Measurements from ENCODE around the gene DYNLT1.
"Not testable (repeated sequence)": the region's sequence is repeated elsewhere in the genome, so short reads cannot be mapped to it uniquely, and the experiment has no call there.

DYNLT1 gene

GRCh38 chr6:158644231-158645063 lies at the start of gene DYNLT1:
TSS of gene DYNLT1 (minus strand) at chr6:158644743. CDS start at chr6:158644708, 35 bp downstream.
- Histone ChIP-seq H3K9me3 (ENCODE audit: low read length) (no peaks in the 10 kb centered on the region), H3K36me3 (ENCODE audit: insufficient read depth, low read length) (peaks cover 8% of the 10 kb centered on the region), H3K9ac (ENCODE audit: low read length) (peak within 1 kb of the TSS; percentile 85), H3K4me1 (ENCODE audit: insufficient read depth, low read length) (peaks cover 34% of the 10 kb centered on the region), H3K27ac (ENCODE audit: low read depth, low read length) (peak within 1 kb of the TSS; percentile 95), H3K4me3 (ENCODE audit: low read depth in 1 of 2, low read length in 2 of 2) (peak within 1 kb of the TSS; percentile 74 to 93), H3K27me3 (ENCODE audit: control insufficient read depth in 1 of 2, insufficient read depth in 2 of 2, low read length in 2 of 2) (no peaks in the 10 kb centered on the region)

GRCh38 chr6:158688860-158689259 lies 44.3 kb upstream of the DYNLT1 start:
- Histone ChIP-seq H3K27me3 (ENCODE audit: control insufficient read depth in 1 of 2, insufficient read depth in 2 of 2, low read length in 2 of 2) (no peaks in the 10 kb centered on the region), H3K4me1 (ENCODE audit: insufficient read depth, low read length) (peaks cover 4% of the 10 kb centered on the region), H3K9ac (ENCODE audit: low read length) (no peak overlapping the region), H3K36me3 (ENCODE audit: insufficient read depth, low read length) (no peaks in the 10 kb centered on the region), H3K27ac (ENCODE audit: low read depth, low read length) (no peak overlapping the region), H3K4me3 (ENCODE audit: low read depth in 1 of 2, low read length in 2 of 2) (no peak overlapping the region), H3K9me3 (ENCODE audit: low read length) (no peaks in the 10 kb centered on the region)

GRCh38 chr6:158687506-158687905 lies 43.0 kb upstream of the DYNLT1 start:
- Histone ChIP-seq H3K27ac (ENCODE audit: low read depth, low read length) (no peak overlapping the region), H3K9ac (ENCODE audit: low read length) (no peak overlapping the region), H3K4me3 (ENCODE audit: low read depth in 1 of 2, low read length in 2 of 2) (no peak overlapping the region), H3K27me3 (ENCODE audit: control insufficient read depth in 1 of 2, insufficient read depth in 2 of 2, low read length in 2 of 2) (no peaks in the 10 kb centered on the region), H3K36me3 (ENCODE audit: insufficient read depth, low read length) (no peaks in the 10 kb centered on the region), H3K4me1 (ENCODE audit: insufficient read depth, low read length) (peaks cover 4% of the 10 kb centered on the region), H3K9me3 (ENCODE audit: low read length) (no peaks in the 10 kb centered on the region)

GRCh38 chr6:158686791-158687381 lies 42.3 kb upstream of the DYNLT1 start:
- H3K4me1 ChIP-seq (ENCODE audit: insufficient read depth, low read length) = peaks cover 4% of the 10 kb centered on the region
- no peak overlapping the region for H3K9ac ChIP-seq (ENCODE audit: low read length)
- H3K27ac ChIP-seq (ENCODE audit: low read depth, low read length) = no peak overlapping the region
- H3K27me3 ChIP-seq (ENCODE audit: control insufficient read depth in 1 of 2, insufficient read depth in 2 of 2, low read length in 2 of 2) = no peaks in the 10 kb centered on the region
- no peak overlapping the region for H3K4me3 ChIP-seq (ENCODE audit: low read depth in 1 of 2, low read length in 2 of 2)
- no peaks in the 10 kb centered on the region for H3K36me3 ChIP-seq (ENCODE audit: insufficient read depth, low read length)
- no peaks in the 10 kb centered on the region for H3K9me3 ChIP-seq (ENCODE audit: low read length)

- no peaks in the 10 kb centered on the region for H3K36me3 ChIP-seq (ENCODE audit: insufficient read depth, low read length)
- H3K9me3 ChIP-seq (ENCODE audit: low read length) = no peaks in the 10 kb centered on the region
- no peak overlapping the region for H3K9ac ChIP-seq (ENCODE audit: low read length)
- H3K4me1 ChIP-seq (ENCODE audit: insufficient read depth, low read length) = peaks cover 4% of the 10 kb centered on the region
- no peaks in the 10 kb centered on the region for H3K27me3 ChIP-seq (ENCODE audit: control insufficient read depth in 1 of 2, insufficient read depth in 2 of 2, low read length in 2 of 2)
- H3K4me3 ChIP-seq (ENCODE audit: low read depth in 1 of 2, low read length in 2 of 2) = no peak overlapping the region
- H3K27ac ChIP-seq (ENCODE audit: low read depth, low read length) = no peak overlapping the region
Observed at GRCh38 chr6:158686311-158686710, 41.8 kb upstream of the DYNLT1 start.

- Histone ChIP-seq H3K27me3 (ENCODE audit: control insufficient read depth in 1 of 2, insufficient read depth in 2 of 2, low read length in 2 of 2) (no peaks in the 10 kb centered on the region), H3K4me1 (ENCODE audit: insufficient read depth, low read length) (peaks cover 4% of the 10 kb centered on the region), H3K9me3 (ENCODE audit: low read length) (no peaks in the 10 kb centered on the region), H3K36me3 (ENCODE audit: insufficient read depth, low read length) (no peaks in the 10 kb centered on the region), H3K4me3 (ENCODE audit: low read depth in 1 of 2, low read length in 2 of 2) (no peak overlapping the region), H3K27ac (ENCODE audit: low read depth, low read length) (no peak overlapping the region), H3K9ac (ENCODE audit: low read length) (no peak overlapping the region)
Observed at GRCh38 chr6:158684745-158685324, 40.3 kb upstream of the DYNLT1 start.

GRCh38 chr6:158684311-158684710 lies 39.8 kb upstream of the DYNLT1 start:
- Histone ChIP-seq H3K27ac (ENCODE audit: low read depth, low read length) (no peak overlapping the region), H3K27me3 (ENCODE audit: control insufficient read depth in 1 of 2, insufficient read depth in 2 of 2, low read length in 2 of 2) (no peaks in the 10 kb centered on the region), H3K4me1 (ENCODE audit: insufficient read depth, low read length) (peaks cover 4% of the 10 kb centered on the region), H3K36me3 (ENCODE audit: insufficient read depth, low read length) (no peaks in the 10 kb centered on the region), H3K9me3 (ENCODE audit: low read length) (no peaks in the 10 kb centered on the region), H3K9ac (ENCODE audit: low read length) (no peak overlapping the region), H3K4me3 (ENCODE audit: low read depth in 1 of 2, low read length in 2 of 2) (no peak overlapping the region)

GRCh38 chr6:158680481-158680880 lies 35.9 kb upstream of the DYNLT1 start:
- Histone ChIP-seq H3K27me3 (ENCODE audit: control insufficient read depth in 1 of 2, insufficient read depth in 2 of 2, low read length in 2 of 2) (no peaks in the 10 kb centered on the region), H3K36me3 (ENCODE audit: insufficient read depth, low read length) (no peaks in the 10 kb centered on the region), H3K4me3 (ENCODE audit: low read depth in 1 of 2, low read length in 2 of 2) (no peak overlapping the region), H3K27ac (ENCODE audit: low read depth, low read length) (no peak overlapping the region), H3K9me3 (ENCODE audit: low read length) (no peaks in the 10 kb centered on the region), H3K9ac (ENCODE audit: low read length) (no peak overlapping the region), H3K4me1 (ENCODE audit: insufficient read depth, low read length) (peaks cover 4% of the 10 kb centered on the region)

GRCh38 chr6:158680015-158680414 lies 35.5 kb upstream of the DYNLT1 start:
- H3K27ac ChIP-seq (ENCODE audit: low read depth, low read length) = no peak overlapping the region

GRCh38 chr6:158677906-158678578 lies 33.5 kb upstream of the DYNLT1 start:
- Histone ChIP-seq H3K4me3 (ENCODE audit: low read depth in 1 of 2, low read length in 2 of 2) (no peak overlapping the region), H3K27ac (ENCODE audit: low read depth, low read length) (no peak overlapping the region), H3K36me3 (ENCODE audit: insufficient read depth, low read length) (no peaks in the 10 kb centered on the region), H3K9me3 (ENCODE audit: low read length) (no peaks in the 10 kb centered on the region), H3K4me1 (ENCODE audit: insufficient read depth, low read length) (no peaks in the 10 kb centered on the region), H3K9ac (ENCODE audit: low read length) (no peak overlapping the region), H3K27me3 (ENCODE audit: control insufficient read depth in 1 of 2, insufficient read depth in 2 of 2, low read length in 2 of 2) (no peaks in the 10 kb centered on the region)

More at GRCh38 chr6:158680015-158680414, 35.5 kb upstream of the DYNLT1 start:
- Histone ChIP-seq H3K27me3 (ENCODE audit: control insufficient read depth in 1 of 2, insufficient read depth in 2 of 2, low read length in 2 of 2) (no peaks in the 10 kb centered on the region), H3K9ac (ENCODE audit: low read length) (no peak overlapping the region), H3K4me1 (ENCODE audit: insufficient read depth, low read length) (peaks cover 4% of the 10 kb centered on the region), H3K9me3 (ENCODE audit: low read length) (no peaks in the 10 kb centered on the region), H3K36me3 (ENCODE audit: insufficient read depth, low read length) (no peaks in the 10 kb centered on the region), H3K4me3 (ENCODE audit: low read depth in 1 of 2, low read length in 2 of 2) (no peak overlapping the region)

- not testable (repeated sequence) for H3K27ac ChIP-seq (ENCODE audit: low read depth, low read length); H3K9me3 ChIP-seq (ENCODE audit: low read length); H3K4me1 ChIP-seq (ENCODE audit: insufficient read depth, low read length); H3K9ac ChIP-seq (ENCODE audit: low read length); H3K36me3 ChIP-seq (ENCODE audit: insufficient read depth, low read length); H3K4me3 ChIP-seq (ENCODE audit: low read depth in 1 of 2, low read length in 2 of 2); H3K27me3 ChIP-seq (ENCODE audit: control insufficient read depth in 1 of 2, insufficient read depth in 2 of 2, low read length in 2 of 2)
Observed at GRCh38 chr6:158677094-158677493, 32.6 kb upstream of the DYNLT1 start.
